Neural crest cell (in vitro differentiated cells): ENCODE measurements around the gene GPR35. TPM values are rescaled to one million over a fixed set of nuclear protein-coding genes. Genes with fewer than 3 reads are reported as not detected.
A peak's percentile ranks its signal among the peaks of the same experiment; 100 is the strongest.

Experiments used
- DNase-seq: peaks from one replicate; pipeline ENCODE4 v3.0.0; 2021; ENCODE audit warnings: low read depth, mixed read lengths, low spot score
- H3K27ac Mint-ChIP-seq: one replicate; pipeline ENCODE4 v1.8.0; 2021; ENCODE audit warnings: mild to moderate bottlenecking, mixed read lengths; ENCODE audit not compliant: unreplicated experiment
- H3K27me3 Mint-ChIP-seq: 2 replicates; pipeline ENCODE4 v1.8.0; 2021; ENCODE audit warnings: low read depth, mild to moderate bottlenecking, mixed read lengths
- H3K36me3 Mint-ChIP-seq: 2 replicates; pipeline ENCODE4 v1.8.0; 2021; ENCODE audit warnings: low read depth, mild to moderate bottlenecking, mixed read lengths
- H3K4me1 Mint-ChIP-seq: 2 replicates; pipeline ENCODE4 v1.8.0; 2021; ENCODE audit warnings: mixed read lengths
- H3K4me3 Mint-ChIP-seq: one replicate; pipeline ENCODE4 v1.8.0; 2021; ENCODE audit warnings: mild to moderate bottlenecking, mixed read lengths
- H3K9me3 Mint-ChIP-seq: 2 replicates; pipeline ENCODE4 v1.8.0; 2021; ENCODE audit warnings: mixed read lengths
- total RNA-seq: library from RNA; stranded (reverse); gene quantifications from 2 replicates; pipeline ENCODE4 v1.2.1, GENCODE V29; 2021
- TF ChIP-seq, protein P1 (sequence below): fragments of 200-600 bp; sonication (generic); conservative IDR thresholded peaks from 2 replicates; pipeline ENCODE4 v1.5.0; 2021; ENCODE audit warnings: antibody characterized with exemption, mild to moderate bottlenecking

The GPR35 gene
- total RNA-seq, 1 donor from 2014 or later: 1.7 TPM

- H3K36me3 Mint-ChIP-seq: no peaks in the 10 kb centered on the region
- peaks cover 12% of the 10 kb centered on the region for H3K9me3 Mint-ChIP-seq
- TF ChIP-seq, protein P1, sequence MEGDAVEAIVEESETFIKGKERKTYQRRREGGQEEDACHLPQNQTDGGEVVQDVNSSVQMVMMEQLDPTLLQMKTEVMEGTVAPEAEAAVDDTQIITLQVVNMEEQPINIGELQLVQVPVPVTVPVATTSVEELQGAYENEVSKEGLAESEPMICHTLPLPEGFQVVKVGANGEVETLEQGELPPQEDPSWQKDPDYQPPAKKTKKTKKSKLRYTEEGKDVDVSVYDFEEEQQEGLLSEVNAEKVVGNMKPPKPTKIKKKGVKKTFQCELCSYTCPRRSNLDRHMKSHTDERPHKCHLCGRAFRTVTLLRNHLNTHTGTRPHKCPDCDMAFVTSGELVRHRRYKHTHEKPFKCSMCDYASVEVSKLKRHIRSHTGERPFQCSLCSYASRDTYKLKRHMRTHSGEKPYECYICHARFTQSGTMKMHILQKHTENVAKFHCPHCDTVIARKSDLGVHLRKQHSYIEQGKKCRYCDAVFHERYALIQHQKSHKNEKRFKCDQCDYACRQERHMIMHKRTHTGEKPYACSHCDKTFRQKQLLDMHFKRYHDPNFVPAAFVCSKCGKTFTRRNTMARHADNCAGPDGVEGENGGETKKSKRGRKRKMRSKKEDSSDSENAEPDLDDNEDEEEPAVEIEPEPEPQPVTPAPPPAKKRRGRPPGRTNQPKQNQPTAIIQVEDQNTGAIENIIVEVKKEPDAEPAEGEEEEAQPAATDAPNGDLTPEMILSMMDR: no peak
- H3K27ac Mint-ChIP-seq: no peak overlapping the region
- H3K4me1 Mint-ChIP-seq: no peaks in the 10 kb centered on the region
- no peak overlapping the region for H3K4me3 Mint-ChIP-seq
- H3K27me3 Mint-ChIP-seq: no peaks in the 10 kb centered on the region
- DNase-seq: no peak
Measured at GRCh38 chr2:240632306-240632721, 7.0 kb downstream of the GPR35 start.

- Mint-ChIP-seq H3K27me3 (peaks cover 23% of the 10 kb centered on the region), H3K9me3 (peaks cover 12% of the 10 kb centered on the region), H3K4me3 (no peak overlapping the region), H3K36me3 (no peaks in the 10 kb centered on the region), H3K4me1 (no peaks in the 10 kb centered on the region), H3K27ac (no peak overlapping the region)
- DNase-seq: no peak
- TF ChIP-seq, protein P1: no peak
Measured at GRCh38 chr2:240635121-240635997, 10.1 kb downstream of the GPR35 start.

GRCh38 chr2:240635998-240636547 lies 10.8 kb downstream of the GPR35 start:
- Mint-ChIP-seq H3K4me1 (no peaks in the 10 kb centered on the region), H3K9me3 (peaks cover 12% of the 10 kb centered on the region), H3K27ac (no peak overlapping the region), H3K4me3 (no peak overlapping the region), H3K27me3 (peaks cover 26% of the 10 kb centered on the region), H3K36me3 (no peaks in the 10 kb centered on the region)
- no peak for DNase-seq
- TF ChIP-seq, protein P1: no peak

- Mint-ChIP-seq H3K9me3 (peaks cover 12% of the 10 kb centered on the region), H3K4me1 (no peaks in the 10 kb centered on the region), H3K36me3 (no peaks in the 10 kb centered on the region), H3K27ac (no peak overlapping the region), H3K27me3 (peaks cover 27% of the 10 kb centered on the region), H3K4me3 (no peak overlapping the region)
- no peak for DNase-seq
- TF ChIP-seq, protein P1: no peak
Measured at GRCh38 chr2:240636563-240637115, 11.4 kb downstream of the GPR35 start.

- DNase-seq: no peak
- Mint-ChIP-seq H3K9me3 (peaks cover 12% of the 10 kb centered on the region), H3K36me3 (no peaks in the 10 kb centered on the region), H3K27me3 (peaks cover 27% of the 10 kb centered on the region), H3K27ac (peak overlapping the region; percentile 35), H3K4me1 (no peaks in the 10 kb centered on the region), H3K4me3 (no peak overlapping the region)
- TF ChIP-seq, protein P1: no peak
Measured at GRCh38 chr2:240637116-240637900, 12.0 kb downstream of the GPR35 start.
